GM04503 (cell line): Measurements from ENCODE around the gene KLHL41.
"Not testable (repeated sequence)": the region's sequence is repeated elsewhere in the genome, so short reads cannot be mapped to it uniquely, and the experiment has no call there.

ENCODE experiments used
- DNase-seq: peaks from one replicate; pipeline ENCODE4 v3.0.0-alpha.2; 2012; ENCODE audit warnings: low read depth

The KLHL41 gene

DNA sequence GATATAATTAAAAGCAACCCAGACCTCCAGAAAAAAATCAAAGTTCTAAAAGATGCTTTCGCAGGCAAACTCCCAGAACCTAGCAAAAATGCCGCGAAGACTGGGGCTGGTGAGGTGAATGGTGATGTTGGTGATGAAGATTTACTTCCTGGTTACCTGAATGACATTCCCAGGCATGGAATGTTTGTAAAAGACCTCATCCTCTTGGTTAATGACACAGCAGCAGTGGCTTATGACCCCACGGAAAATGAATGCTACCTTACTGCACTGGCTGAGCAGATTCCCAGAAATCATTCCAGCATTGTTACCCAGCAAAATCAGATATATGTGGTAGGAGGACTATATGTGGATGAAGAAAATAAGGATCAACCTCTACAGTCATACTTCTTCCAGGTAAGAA lies 994 bp downstream of the KLHL41 start:
- no peak for DNase-seq

DNA sequence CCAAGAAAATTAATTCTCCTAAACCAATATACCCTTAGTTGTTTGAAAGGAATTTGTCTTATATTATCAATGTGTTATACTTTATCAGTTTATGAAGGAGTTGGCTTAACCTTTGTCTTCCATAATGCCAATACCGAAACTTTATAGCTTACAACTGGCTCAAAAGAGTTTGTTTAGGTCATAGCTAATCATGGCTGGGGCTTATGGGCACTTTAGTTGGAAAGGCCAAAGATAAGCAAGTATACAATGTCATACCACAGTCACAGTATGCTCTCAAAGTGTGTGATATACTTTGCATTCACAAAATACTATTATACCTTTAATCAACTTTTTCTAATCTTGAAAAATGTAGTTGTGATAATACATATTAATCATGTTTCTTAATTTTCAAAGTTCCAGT lies 2.3 kb downstream of the KLHL41 start:
- DNase-seq: no peak

DNA sequence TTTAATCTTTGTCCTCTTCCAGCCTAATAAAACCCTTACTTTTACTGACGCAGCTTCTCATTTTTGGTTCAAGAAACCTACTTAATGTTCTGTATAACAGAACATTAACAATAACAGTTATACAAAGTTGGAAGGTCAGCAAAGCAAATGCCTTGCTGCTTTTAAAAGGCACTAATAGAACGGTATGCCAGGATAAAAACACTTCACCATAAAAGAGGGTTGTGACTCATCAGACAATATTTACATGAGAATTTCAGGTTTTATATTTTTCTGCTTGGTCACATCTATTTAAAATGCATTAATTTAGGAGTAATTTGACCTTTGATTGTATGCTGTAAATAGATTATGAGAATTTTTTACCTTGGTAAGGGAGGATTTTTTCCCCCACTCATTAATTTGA lies 3.0 kb downstream of the KLHL41 start:
- no peak for DNase-seq

GRCh38 chr2:169513094-169513493 lies 3.6 kb downstream of the KLHL41 start:
- DNase-seq: no peak

- no peak for DNase-seq
Measured at GRCh38 chr2:169513926-169514325, 4.4 kb downstream of the KLHL41 start.

DNA sequence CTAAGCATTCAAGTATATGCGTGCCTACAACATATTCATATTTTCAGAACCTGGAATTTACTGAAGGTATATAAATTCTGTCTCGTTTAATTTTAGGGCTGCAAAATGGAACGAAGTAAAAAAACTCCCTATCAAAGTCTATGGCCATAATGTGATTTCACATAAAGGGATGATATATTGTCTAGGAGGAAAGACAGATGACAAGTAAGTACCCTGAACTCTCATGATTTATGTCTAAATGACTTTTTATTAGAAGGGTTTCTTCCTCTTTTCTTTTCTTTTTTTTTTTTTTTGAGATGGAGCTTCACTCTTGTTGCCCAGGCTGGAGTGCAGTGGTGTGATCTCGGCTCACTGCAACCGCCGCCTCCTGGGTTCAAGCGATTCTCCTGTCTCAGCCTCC lies 5.3 kb downstream of the KLHL41 start:
- DNase-seq: not testable (repeated sequence)

GRCh38 chr2:169516488-169516995 lies 7.0 kb downstream of the KLHL41 start:
- DNase-seq: not testable (repeated sequence)

DNA sequence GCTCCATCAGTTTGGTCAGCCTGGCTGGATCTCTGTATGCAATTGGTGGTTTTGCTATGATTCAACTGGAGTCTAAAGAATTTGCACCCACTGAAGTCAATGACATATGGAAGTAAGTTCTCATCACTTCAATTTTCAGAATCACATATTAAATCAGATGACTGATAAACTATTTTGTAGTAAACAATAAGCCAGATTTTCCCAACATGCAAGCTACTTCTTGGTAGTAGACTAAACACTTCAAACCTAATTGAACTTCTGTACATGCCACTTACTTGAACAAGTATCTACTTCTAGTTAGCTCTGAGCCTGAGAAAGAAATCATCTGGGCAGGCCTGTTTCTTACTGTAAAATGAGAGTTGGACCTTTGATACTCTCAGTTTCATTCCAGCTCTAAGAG lies 11.4 kb downstream of the KLHL41 start:
- DNase-seq: no peak

- no peak for DNase-seq
Measured at GRCh38 chr2:169523681-169524080, 14.2 kb downstream of the KLHL41 start.

- no peak for DNase-seq
Measured at GRCh38 chr2:169525434-169525833, 15.9 kb downstream of the KLHL41 start.

DNA sequence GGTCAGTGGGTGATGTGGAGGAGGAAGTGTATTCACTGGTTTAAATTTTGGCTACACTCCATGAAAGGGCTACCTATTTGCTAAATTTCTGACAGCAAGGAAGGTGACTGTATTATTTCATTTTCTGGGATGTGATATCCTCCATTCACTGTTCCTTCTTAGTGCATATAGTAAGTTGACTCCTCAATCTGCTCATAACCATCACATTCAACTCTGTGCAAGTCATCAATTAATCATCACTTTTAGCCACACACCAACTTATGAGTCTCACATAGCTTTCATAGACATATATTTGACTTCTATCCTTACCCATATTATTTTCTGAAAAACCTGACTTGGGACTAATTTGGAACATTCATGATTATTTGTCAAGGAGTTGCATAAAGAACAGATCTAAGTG lies 16.9 kb downstream of the KLHL41 start:
- no peak for DNase-seq

GRCh38 chr2:169528271-169528701 lies 18.8 kb downstream of the KLHL41 start:
- peak; percentile 8 for DNase-seq

DNA sequence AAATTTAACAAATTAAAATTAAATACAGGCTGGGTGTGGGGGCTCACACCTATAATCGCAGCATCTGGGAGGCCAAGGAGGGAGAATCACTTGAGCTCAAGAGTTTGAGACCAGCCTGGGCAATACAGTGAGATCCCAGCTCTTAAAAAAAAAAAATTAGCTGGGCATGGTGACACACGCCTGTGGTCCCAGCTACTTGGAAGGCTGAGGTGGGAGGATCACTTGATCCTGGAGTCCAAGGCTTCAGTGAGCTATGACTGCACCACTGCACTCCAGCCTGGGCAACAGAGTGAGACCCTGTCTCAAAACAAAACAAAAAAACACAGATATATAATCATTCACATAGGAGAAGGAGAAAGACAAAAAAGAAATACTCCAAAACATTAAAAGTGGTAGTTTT lies 30.0 kb downstream of the KLHL41 start:
- not testable (repeated sequence) for DNase-seq

DNA sequence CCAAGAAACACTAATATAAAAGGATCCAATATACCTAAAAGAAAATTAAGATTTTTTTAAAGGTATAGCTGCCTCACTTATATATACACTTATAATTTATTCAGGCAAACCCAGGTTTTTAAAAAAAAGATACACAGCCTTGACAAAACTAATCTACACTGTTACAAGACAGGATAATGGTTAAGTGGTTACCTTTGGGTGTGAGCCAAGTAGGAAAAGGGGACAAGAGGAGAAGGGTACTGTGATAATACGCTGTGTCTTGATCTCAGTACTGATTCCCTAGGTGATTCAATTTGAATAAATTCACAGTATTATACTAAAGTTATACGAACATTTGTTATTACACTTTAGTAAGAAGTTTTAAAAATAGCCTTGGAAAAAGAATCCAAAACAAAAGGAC lies 30.6 kb downstream of the KLHL41 start:
- DNase-seq: no peak

- no peak for DNase-seq
Measured at GRCh38 chr2:169542433-169542832, 32.9 kb downstream of the KLHL41 start.

DNA sequence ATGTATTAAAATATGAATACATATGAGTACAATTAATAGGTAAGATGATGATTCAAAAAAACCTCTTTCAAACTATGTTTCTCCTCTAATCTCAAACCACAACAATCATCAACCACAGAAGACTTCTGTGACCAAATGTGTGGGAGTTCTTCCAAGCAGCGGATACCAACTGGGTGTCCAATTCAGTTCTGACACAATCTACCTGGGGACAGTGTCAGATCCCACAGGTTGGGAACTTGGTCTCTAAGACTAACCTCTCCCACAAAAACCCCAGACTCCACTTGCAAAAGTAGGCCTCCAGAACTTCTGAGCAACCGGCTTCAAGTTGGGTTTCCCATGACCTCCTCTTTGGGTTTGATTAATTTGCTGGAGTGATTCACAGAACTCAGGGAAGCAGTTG lies 37.3 kb downstream of the KLHL41 start:
- DNase-seq: no peak

GRCh38 chr2:169561364-169561763 lies 51.9 kb downstream of the KLHL41 start:
- DNase-seq: no peak

GRCh38 chr2:169562084-169562483 lies 52.6 kb downstream of the KLHL41 start:
- not testable (repeated sequence) for DNase-seq

DNA sequence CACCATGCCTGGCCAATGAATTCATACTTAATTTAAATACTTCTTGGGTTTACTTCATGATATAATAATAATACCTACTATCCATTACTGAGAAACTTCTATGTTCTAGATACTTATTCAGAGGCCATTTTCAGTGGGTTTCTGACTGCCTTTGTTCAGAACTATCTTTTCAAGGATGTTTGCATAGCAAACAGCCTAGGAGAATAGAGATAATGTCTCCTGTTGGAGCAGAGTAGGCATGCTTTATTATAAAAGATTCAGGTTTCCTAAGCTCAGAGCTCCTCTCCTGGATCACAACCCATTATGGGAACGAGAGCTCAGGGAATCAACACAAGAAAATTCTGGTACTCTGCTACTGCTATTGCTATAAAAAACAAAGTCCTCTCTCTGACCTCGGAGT lies 53.0 kb downstream of the KLHL41 start:
- DNase-seq: no peak

DNA sequence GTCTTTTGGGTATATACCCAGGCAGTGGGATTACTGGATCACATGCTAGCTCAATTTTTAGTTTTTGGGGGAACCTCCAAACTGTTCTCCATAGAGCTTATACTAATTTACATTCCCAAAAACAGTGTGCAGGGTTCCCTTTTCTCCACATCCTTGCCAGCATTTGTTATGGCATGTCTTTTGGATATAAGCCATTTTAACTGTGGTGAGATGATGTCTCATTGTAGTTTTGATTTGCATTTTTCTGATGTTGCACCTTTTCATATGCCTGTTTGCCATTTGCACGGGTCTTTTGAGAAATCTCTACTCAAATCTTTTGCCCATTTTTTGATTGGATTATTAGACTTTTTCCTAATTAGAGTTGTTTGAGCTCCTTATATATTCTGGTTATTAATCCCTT lies 56.2 kb downstream of the KLHL41 start:
- DNase-seq: no peak

DNA sequence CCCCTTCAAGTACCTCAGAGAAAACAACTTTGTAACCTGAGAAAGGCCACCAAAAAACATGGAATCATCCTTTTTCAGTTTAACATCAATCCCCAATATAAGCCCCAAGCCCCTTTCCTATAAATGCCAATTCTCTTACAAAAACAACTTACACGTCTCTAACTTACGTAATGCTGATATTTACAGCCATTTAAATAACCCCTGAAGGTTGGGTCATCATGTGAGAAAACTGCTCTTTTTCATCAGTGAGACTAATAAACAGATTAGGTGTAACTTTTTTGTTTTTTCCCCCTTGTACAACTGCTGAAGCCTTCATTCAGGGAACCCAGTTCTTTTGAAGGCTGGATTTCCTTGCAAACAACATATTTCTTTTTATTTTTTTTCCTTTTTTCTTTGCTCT lies 60.4 kb downstream of the KLHL41 start:
- no peak for DNase-seq

DNA sequence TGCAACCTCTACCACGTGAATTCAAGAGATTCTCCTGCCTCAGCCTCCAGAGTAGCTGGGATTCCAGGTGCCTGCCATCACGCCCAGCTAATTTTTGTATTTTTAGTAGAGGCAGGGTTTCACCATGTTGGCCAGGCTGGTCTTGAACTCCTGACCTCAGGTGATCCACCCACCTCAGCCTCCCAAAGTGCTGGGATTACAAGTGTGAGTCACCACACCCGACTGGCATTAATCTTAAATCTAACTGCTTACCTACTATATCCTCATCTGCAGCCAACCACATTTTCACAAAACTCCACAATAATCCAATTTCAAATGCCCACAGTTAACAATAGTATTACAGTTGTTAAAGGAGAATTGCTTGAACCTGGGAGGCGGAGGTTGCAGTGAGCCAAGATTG lies 61.2 kb downstream of the KLHL41 start:
- DNase-seq: not testable (repeated sequence)

- DNase-seq: no peak
Measured at GRCh38 chr2:169571571-169571970, 62.1 kb downstream of the KLHL41 start.

- DNase-seq: no peak
Measured at GRCh38 chr2:169572189-169572588, 62.7 kb downstream of the KLHL41 start.

GRCh38 chr2:169572821-169573159 lies 63.3 kb downstream of the KLHL41 start:
- no peak for DNase-seq
